Mononuclear cell (primary cell): ENCODE results near the gene SPAG6. TPM values are rescaled to one million over a fixed set of nuclear protein-coding genes. Genes with fewer than 3 reads are reported as not detected.
"Not testable (repeated sequence)": the region's sequence is repeated elsewhere in the genome, so short reads cannot be mapped to it uniquely, and the experiment has no call there.

Source experiments
- H3K27me3 ChIP-seq: 2 replicates; pipeline ENCODE4 v1.6.0; 2011; ENCODE audit warnings: low read length, control low read depth; ENCODE audit not compliant: insufficient read depth
- H3K4me1 ChIP-seq: 2 replicates; pipeline ENCODE4 v1.5.1; 2011; ENCODE audit warnings: mild to moderate bottlenecking, low read length, control low read depth; ENCODE audit not compliant: insufficient read depth
- H3K4me3 ChIP-seq: 2 replicates; pipeline ENCODE4 v1.5.1; 2011; ENCODE audit warnings: mild to moderate bottlenecking, low read length, moderate library complexity
- H3K9me3 ChIP-seq: 2 replicates; pipeline ENCODE4 v1.5.1; 2011; ENCODE audit warnings: low read depth, mild to moderate bottlenecking, control low read depth, low read length
- total RNA-seq: library from RNA; depleted of rRNA; stranded (reverse); fragments of >200 nt; gene quantifications from one replicate; pipeline ENCODE4 v1.2.3, GENCODE V29; 2012

The SPAG6 gene
- total RNA-seq, 1 donor, result not detected

GRCh38 chr10:22344781-22345300 lies 455 bp upstream of the SPAG6 start:
- Histone ChIP-seq H3K9me3 (no peaks in the 10 kb centered on the region), H3K4me3 (peak overlapping the region; percentile 14), H3K4me1 (peaks cover 23% of the 10 kb centered on the region), H3K27me3 (peaks cover 81% of the 10 kb centered on the region)

- Histone ChIP-seq H3K4me1 (peaks cover 15% of the 10 kb centered on the region), H3K4me3 (no peak overlapping the region), H3K9me3 (no peaks in the 10 kb centered on the region), H3K27me3 (peaks cover 76% of the 10 kb centered on the region)
Observed at GRCh38 chr10:22346096-22346661, 883 bp downstream of the SPAG6 start.

- Histone ChIP-seq H3K27me3 (peaks cover 44% of the 10 kb centered on the region), H3K4me1 (peaks cover 10% of the 10 kb centered on the region), H3K4me3 (no peak overlapping the region), H3K9me3 (no peaks in the 10 kb centered on the region)
Observed at GRCh38 chr10:22349755-22350154, 4.5 kb downstream of the SPAG6 start.

GRCh38 chr10:22351131-22351703 lies 5.9 kb downstream of the SPAG6 start:
- Histone ChIP-seq H3K4me1 (no peaks in the 10 kb centered on the region), H3K9me3 (no peaks in the 10 kb centered on the region), H3K4me3 (no peak overlapping the region), H3K27me3 (peaks cover 29% of the 10 kb centered on the region)

- H3K27me3 ChIP-seq, result peaks cover 4% of the 10 kb centered on the region
- no peaks in the 10 kb centered on the region for H3K9me3 ChIP-seq
- H3K4me3 ChIP-seq, result no peak overlapping the region
- H3K4me1 ChIP-seq, result no peaks in the 10 kb centered on the region
Observed at GRCh38 chr10:22356324-22356873, 11.1 kb downstream of the SPAG6 start.

GRCh38 chr10:22357770-22358169 lies 12.5 kb downstream of the SPAG6 start:
- H3K9me3 ChIP-seq, H3K27me3 ChIP-seq, H3K4me1 ChIP-seq, H3K4me3 ChIP-seq: not testable (repeated sequence)

GRCh38 chr10:22363305-22363704 lies 18.0 kb downstream of the SPAG6 start:
- Histone ChIP-seq H3K4me3 (no peak overlapping the region), H3K27me3 (no peaks in the 10 kb centered on the region), H3K9me3 (no peaks in the 10 kb centered on the region), H3K4me1 (no peaks in the 10 kb centered on the region)

GRCh38 chr10:22364407-22365140 lies 19.3 kb downstream of the SPAG6 start:
- Histone ChIP-seq H3K4me3 (no peak overlapping the region), H3K9me3 (no peaks in the 10 kb centered on the region), H3K27me3 (no peaks in the 10 kb centered on the region), H3K4me1 (peaks cover 5% of the 10 kb centered on the region)

GRCh38 chr10:22365233-22365632 lies 19.9 kb downstream of the SPAG6 start:
- H3K27me3 ChIP-seq, result no peaks in the 10 kb centered on the region
- peaks cover 8% of the 10 kb centered on the region for H3K4me1 ChIP-seq
- no peak overlapping the region for H3K4me3 ChIP-seq
- H3K9me3 ChIP-seq, result no peaks in the 10 kb centered on the region

GRCh38 chr10:22365644-22366434 lies 20.5 kb downstream of the SPAG6 start:
- H3K27me3 ChIP-seq, result no peaks in the 10 kb centered on the region
- H3K4me1 ChIP-seq, result peaks cover 8% of the 10 kb centered on the region
- no peaks in the 10 kb centered on the region for H3K9me3 ChIP-seq
- no peak overlapping the region for H3K4me3 ChIP-seq

GRCh38 chr10:22366435-22366703 lies 21.1 kb downstream of the SPAG6 start:
- Histone ChIP-seq H3K27me3 (no peaks in the 10 kb centered on the region), H3K9me3 (no peaks in the 10 kb centered on the region), H3K4me3 (no peak overlapping the region), H3K4me1 (peaks cover 8% of the 10 kb centered on the region)

- Histone ChIP-seq H3K9me3 (no peaks in the 10 kb centered on the region), H3K4me3 (no peak overlapping the region), H3K27me3 (no peaks in the 10 kb centered on the region), H3K4me1 (peaks cover 8% of the 10 kb centered on the region)
Observed at GRCh38 chr10:22366771-22367170, 21.5 kb downstream of the SPAG6 start.

- H3K4me1 ChIP-seq, result peaks cover 8% of the 10 kb centered on the region
- no peaks in the 10 kb centered on the region for H3K9me3 ChIP-seq
- no peak overlapping the region for H3K4me3 ChIP-seq
- no peaks in the 10 kb centered on the region for H3K27me3 ChIP-seq
Observed at GRCh38 chr10:22367471-22367870, 22.2 kb downstream of the SPAG6 start.

- Histone ChIP-seq H3K27me3 (no peaks in the 10 kb centered on the region), H3K4me1 (peaks cover 8% of the 10 kb centered on the region), H3K9me3 (no peaks in the 10 kb centered on the region), H3K4me3 (no peak overlapping the region)
Observed at GRCh38 chr10:22368402-22368801, 23.1 kb downstream of the SPAG6 start.

GRCh38 chr10:22368981-22369380 lies 23.7 kb downstream of the SPAG6 start:
- no peaks in the 10 kb centered on the region for H3K9me3 ChIP-seq
- no peak overlapping the region for H3K4me3 ChIP-seq
- H3K27me3 ChIP-seq, result no peaks in the 10 kb centered on the region
- H3K4me1 ChIP-seq, result peaks cover 8% of the 10 kb centered on the region
